Ishikawa (cell line): ENCODE measurements around the gene ST7.

Experiments used
- CEBPB ChIP-seq: IDR thresholded peaks from 2 replicates; pipeline ENCODE4 v1.6.1; 2012
- CREB1 ChIP-seq: IDR thresholded peaks from 2 replicates; pipeline ENCODE4 v1.6.1; 2012; ENCODE audit warnings: low read depth
- EGR1 ChIP-seq: IDR thresholded peaks from 2 replicates; pipeline ENCODE4 v1.6.1; 2012
- EP300 ChIP-seq: IDR thresholded peaks from 2 replicates; pipeline ENCODE4 v1.6.1; 2012; ENCODE audit warnings: borderline replicate concordance
- MAX ChIP-seq: IDR thresholded peaks from 2 replicates; pipeline ENCODE4 v1.6.1; 2012
- NFIC ChIP-seq: IDR thresholded peaks from 2 replicates; pipeline ENCODE4 v1.6.1; 2012
- RAD21 ChIP-seq: IDR thresholded peaks from 2 replicates; pipeline ENCODE4 v1.6.1; 2012; ENCODE audit warnings: low read depth
- TAF1 ChIP-seq: IDR thresholded peaks from 2 replicates; pipeline ENCODE4 v1.6.1; 2012; ENCODE audit warnings: low read depth, mild to moderate bottlenecking
- TCF12 ChIP-seq: IDR thresholded peaks from 2 replicates; pipeline ENCODE4 v1.6.1; 2012; ENCODE audit warnings: low read depth
- TEAD4 ChIP-seq: IDR thresholded peaks from 2 replicates; pipeline ENCODE4 v1.6.1; 2012
- YY1 ChIP-seq: IDR thresholded peaks from 2 replicates; pipeline ENCODE4 v1.6.1; 2012; ENCODE audit warnings: low read depth
- ZBTB7A ChIP-seq: IDR thresholded peaks from 2 replicates; pipeline ENCODE4 v1.6.1; 2012; ENCODE audit warnings: low read depth
- TF ChIP-seq, protein P1 (sequence below): IDR thresholded peaks from 2 replicates; pipeline ENCODE4 v1.6.1; 2012
- TF ChIP-seq, protein P2 (sequence below): IDR thresholded peaks from 2 replicates; pipeline ENCODE4 v1.6.1; 2012; ENCODE audit warnings: low read depth, mild to moderate bottlenecking

- TF ChIP-seq MAX (no peak), YY1 (no peak), TAF1 (no peak), NFIC (no peak), EP300 (no peak), RAD21 (no peak), ZBTB7A (no peak), CEBPB (no peak), CREB1 (no peak), EGR1 (no peak), TCF12 (no peak), TEAD4 (no peak)
- TF ChIP-seq, protein P1, sequence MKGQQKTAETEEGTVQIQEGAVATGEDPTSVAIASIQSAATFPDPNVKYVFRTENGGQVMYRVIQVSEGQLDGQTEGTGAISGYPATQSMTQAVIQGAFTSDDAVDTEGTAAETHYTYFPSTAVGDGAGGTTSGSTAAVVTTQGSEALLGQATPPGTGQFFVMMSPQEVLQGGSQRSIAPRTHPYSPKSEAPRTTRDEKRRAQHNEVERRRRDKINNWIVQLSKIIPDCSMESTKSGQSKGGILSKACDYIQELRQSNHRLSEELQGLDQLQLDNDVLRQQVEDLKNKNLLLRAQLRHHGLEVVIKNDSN = no peak
- TF ChIP-seq, protein P2, sequence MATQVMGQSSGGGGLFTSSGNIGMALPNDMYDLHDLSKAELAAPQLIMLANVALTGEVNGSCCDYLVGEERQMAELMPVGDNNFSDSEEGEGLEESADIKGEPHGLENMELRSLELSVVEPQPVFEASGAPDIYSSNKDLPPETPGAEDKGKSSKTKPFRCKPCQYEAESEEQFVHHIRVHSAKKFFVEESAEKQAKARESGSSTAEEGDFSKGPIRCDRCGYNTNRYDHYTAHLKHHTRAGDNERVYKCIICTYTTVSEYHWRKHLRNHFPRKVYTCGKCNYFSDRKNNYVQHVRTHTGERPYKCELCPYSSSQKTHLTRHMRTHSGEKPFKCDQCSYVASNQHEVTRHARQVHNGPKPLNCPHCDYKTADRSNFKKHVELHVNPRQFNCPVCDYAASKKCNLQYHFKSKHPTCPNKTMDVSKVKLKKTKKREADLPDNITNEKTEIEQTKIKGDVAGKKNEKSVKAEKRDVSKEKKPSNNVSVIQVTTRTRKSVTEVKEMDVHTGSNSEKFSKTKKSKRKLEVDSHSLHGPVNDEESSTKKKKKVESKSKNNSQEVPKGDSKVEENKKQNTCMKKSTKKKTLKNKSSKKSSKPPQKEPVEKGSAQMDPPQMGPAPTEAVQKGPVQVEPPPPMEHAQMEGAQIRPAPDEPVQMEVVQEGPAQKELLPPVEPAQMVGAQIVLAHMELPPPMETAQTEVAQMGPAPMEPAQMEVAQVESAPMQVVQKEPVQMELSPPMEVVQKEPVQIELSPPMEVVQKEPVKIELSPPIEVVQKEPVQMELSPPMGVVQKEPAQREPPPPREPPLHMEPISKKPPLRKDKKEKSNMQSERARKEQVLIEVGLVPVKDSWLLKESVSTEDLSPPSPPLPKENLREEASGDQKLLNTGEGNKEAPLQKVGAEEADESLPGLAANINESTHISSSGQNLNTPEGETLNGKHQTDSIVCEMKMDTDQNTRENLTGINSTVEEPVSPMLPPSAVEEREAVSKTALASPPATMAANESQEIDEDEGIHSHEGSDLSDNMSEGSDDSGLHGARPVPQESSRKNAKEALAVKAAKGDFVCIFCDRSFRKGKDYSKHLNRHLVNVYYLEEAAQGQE = no peak
Observed at GRCh38 chr7:116991233-116991632, 37.9 kb downstream of the ST7 start.
